ENCODE measurements around the gene MMADHC. TPM values are rescaled to one million over a fixed set of nuclear protein-coding genes. Genes with fewer than 3 reads are reported as not detected.
A peak's percentile ranks its signal among the peaks of the same experiment; 100 is the strongest.

The MMADHC gene
- polyA plus RNA-seq, 3 donors = 20.5 to 119 (median 97.9) TPM

- Mint-ChIP-seq H3K27me3 (ENCODE audit: low read depth in 3 of 3) (peaks cover 2 to 7% (median 3%) of the 10 kb centered on the region in 3 donors), H3K4me3 (no peak overlapping the region), H3K36me3 (no peaks in the 10 kb centered on the region), H3K4me1 (peaks cover 14% of the 10 kb centered on the region), H3K27ac (peak overlapping the region in 1 of 7 donors; percentile 42), H3K9me3 (peaks cover 0 to 3% (median 0%) of the 10 kb centered on the region in 7 donors)
- WGBS (ENCODE audit: insufficient coverage) = 54% methylated on average over 8 of the region's 13 CpGs
- Histone ChIP-seq H3K9me3 (replicated peaks in 1 of 2; ENCODE audit: control insufficient read depth in 1 of 2, insufficient read depth in 1 of 2, low read length in 2 of 2) (no peaks in the 10 kb centered on the region), H3K9ac (ENCODE audit: insufficient read depth, low read length, poor library complexity, severe bottlenecking) (no peak overlapping the region), H3K36me3 (replicated peaks in 1 of 2; ENCODE audit: control insufficient read depth in 1 of 2, insufficient read depth in 2 of 2, low read length in 2 of 2) (no peaks in the 10 kb centered on the region), H2AFZ (ENCODE audit: insufficient read depth, low read depth, low read length, poor library complexity, severe bottlenecking) (peak overlapping the region; percentile 27), H3K27ac (ENCODE audit: low read depth in 1 of 2, low read length in 2 of 2) (no peak overlapping the region), H3K27me3 (ENCODE audit: control insufficient read depth in 2 of 2, insufficient read depth in 2 of 2, low read length in 2 of 2) (peaks cover 2 to 3% of the 10 kb centered on the region in 2 donors), H3K4me3 (replicated peaks in 1 of 3; ENCODE audit: low read depth in 2 of 3, low read length in 3 of 3) (no peak overlapping the region), H3K4me2 (replicated peaks; ENCODE audit: extremely low read depth, low read length, poor library complexity, severe bottlenecking) (no peak overlapping the region), H3K79me2 (ENCODE audit: insufficient read depth, low read length) (no peaks in the 10 kb centered on the region), H3K4me1 (ENCODE audit: control insufficient read depth in 1 of 2, insufficient read depth in 2 of 2, low read length in 2 of 2) (peaks cover 5 to 7% of the 10 kb centered on the region in 2 donors), H4K20me1 (ENCODE audit: insufficient read depth, low read length) (no peaks in the 10 kb centered on the region)
- peak; percentile 40 to 71 (median 62) for DNase-seq
- intact Hi-C loops (cut with micrococcal nuclease) = loop anchor here (5.0 to 10.0 kb wide), 5 partner anchors 1455 to 1837 kb away; no protein-coding TSS in a partner anchor
- TF ChIP-seq CTCF (IDR thresholded peaks at IDR 0.05) = peak; percentile 79
These were observed 10.2 kb upstream of the MMADHC start for GRCh38 chr2:149597668-149598326.

- peaks cover under 1 to 3% of the 10 kb centered on the region in 2 donors for H3K27me3 ChIP-seq (ENCODE audit: control insufficient read depth in 2 of 2, insufficient read depth in 2 of 2, low read length in 2 of 2)
- peaks cover 0 to 3% (median 0%) of the 10 kb centered on the region in 7 donors for H3K9me3 Mint-ChIP-seq
- peak overlapping the region in 1 of 2 donors; percentile 12 for H3K4me3 Mint-ChIP-seq
- H3K9ac ChIP-seq (ENCODE audit: insufficient read depth, low read length, poor library complexity, severe bottlenecking) = no peak overlapping the region
- 6% methylated on average over 2 of the region's 7 CpGs for WGBS (ENCODE audit: insufficient coverage)
- H4K20me1 ChIP-seq (ENCODE audit: insufficient read depth, low read length) = no peaks in the 10 kb centered on the region
- peaks cover 5 to 7% of the 10 kb centered on the region in 2 donors for H3K4me1 ChIP-seq (ENCODE audit: control insufficient read depth in 1 of 2, insufficient read depth in 2 of 2, low read length in 2 of 2)
- TF ChIP-seq CTCF (IDR thresholded peaks at IDR 0.05) = no peak
- H3K4me2 ChIP-seq (replicated peaks; ENCODE audit: extremely low read depth, low read length, poor library complexity, severe bottlenecking) = no peak overlapping the region
- no peak overlapping the region for H3K4me3 ChIP-seq (replicated peaks in 1 of 3; ENCODE audit: low read depth in 2 of 3, low read length in 3 of 3)
- no peaks in the 10 kb centered on the region for H3K36me3 Mint-ChIP-seq
- no peak overlapping the region for H3K27ac Mint-ChIP-seq
- peaks cover 14% of the 10 kb centered on the region for H3K4me1 Mint-ChIP-seq
- peak overlapping the region; percentile 27 for H2AFZ ChIP-seq (ENCODE audit: insufficient read depth, low read depth, low read length, poor library complexity, severe bottlenecking)
- no peaks in the 10 kb centered on the region for H3K79me2 ChIP-seq (ENCODE audit: insufficient read depth, low read length)
- DNase-seq = no peak
- intact Hi-C loops (cut with micrococcal nuclease) = loop anchor here (5.0 to 10.0 kb wide), 5 partner anchors 1455 to 1838 kb away; no protein-coding TSS in a partner anchor
- H3K9me3 ChIP-seq (replicated peaks in 1 of 2; ENCODE audit: control insufficient read depth in 1 of 2, insufficient read depth in 1 of 2, low read length in 2 of 2) = no peaks in the 10 kb centered on the region
- no peaks in the 10 kb centered on the region for H3K36me3 ChIP-seq (replicated peaks in 1 of 2; ENCODE audit: control insufficient read depth in 1 of 2, insufficient read depth in 2 of 2, low read length in 2 of 2)
- H3K27me3 Mint-ChIP-seq (ENCODE audit: low read depth in 3 of 3) = peaks cover 3 to 7% (median 7%) of the 10 kb centered on the region in 3 donors
- H3K27ac ChIP-seq (ENCODE audit: low read depth in 1 of 2, low read length in 2 of 2) = no peak overlapping the region
These were observed 9.6 kb upstream of the MMADHC start for GRCh38 chr2:149597050-149597667.
